Caco-2 (cell line): ENCODE results near the gene VRK2. TPM values are rescaled to one million over a fixed set of nuclear protein-coding genes. Genes with fewer than 3 reads are reported as not detected.

ENCODE experiments used
- BruUV-seq: library from RNA; stranded (reverse); fragments of 400-500 nt; replicated peaks from 2 replicates; lab custom pipeline; 2021; lab: Mats Ljungman, UMichigan
- CTCF ChIA-PET: fragments of 300-600 bp; sonication (Branson Sonifier 250); formaldehyde crosslinking; loops from one replicate; lab custom pipeline; 2022; ENCODE audit warnings: antibody characterized with exemption; lab: Charles Lee
- POLR2A ChIA-PET: fragments of 300-600 bp; sonication (Branson Sonifier 250); formaldehyde crosslinking; loops from one replicate; lab custom pipeline; 2022; ENCODE audit warnings: antibody characterized with exemption; lab: Charles Lee
- DNase-seq, 2 experiments: peaks; one replicate each; pipeline versions ENCODE4 v3.0.0 to v3.0.0-alpha.2; 2020 to 2022
- H3K27me3 ChIP-seq: replicated peaks from 2 replicates; pipeline ENCODE4 v1.6.0; 2011; ENCODE audit warnings: low read length; ENCODE audit not compliant: control insufficient read depth, insufficient read depth
- H3K36me3 ChIP-seq: 2 replicates; pipeline ENCODE4 v1.5.1; 2011; ENCODE audit warnings: low read length; ENCODE audit not compliant: control insufficient read depth, insufficient read depth
- H3K4me1 ChIP-seq: fragments of 250-450 bp; sonication (Bioruptor Pico); 2 replicates; pipeline ENCODE4 v1.5.1; 2020; ENCODE audit warnings: mild to moderate bottlenecking
- H3K4me3 ChIP-seq: 2 replicates; pipeline ENCODE4 v1.5.1; 2011; ENCODE audit warnings: low read depth, mild to moderate bottlenecking, control low read depth, low read length
- H3K9me3 ChIP-seq: fragments of 250-450 bp; sonication (Bioruptor Pico); 2 replicates; pipeline ENCODE4 v1.5.1; 2020; ENCODE audit warnings: mild to moderate bottlenecking, moderate library complexity
- H3K27ac Mint-ChIP-seq: one replicate; pipeline ENCODE4 v1.8.0; 2022; ENCODE audit warnings: mixed read lengths; ENCODE audit not compliant: unreplicated experiment
- H3K27me3 Mint-ChIP-seq: one replicate; pipeline ENCODE4 v1.8.0; 2022; ENCODE audit warnings: mixed read lengths; ENCODE audit not compliant: insufficient read depth, unreplicated experiment
- H3K36me3 Mint-ChIP-seq: one replicate; pipeline ENCODE4 v1.8.0; 2022; ENCODE audit warnings: mild to moderate bottlenecking, mixed read lengths; ENCODE audit not compliant: insufficient read depth, unreplicated experiment
- H3K4me1 Mint-ChIP-seq: one replicate; pipeline ENCODE4 v1.8.0; 2022; ENCODE audit warnings: low read depth, mixed read lengths; ENCODE audit not compliant: unreplicated experiment
- H3K4me3 Mint-ChIP-seq: one replicate; pipeline ENCODE4 v1.8.0; 2022; ENCODE audit warnings: mild to moderate bottlenecking, moderate library complexity, mixed read lengths; ENCODE audit not compliant: unreplicated experiment
- H3K9me3 Mint-ChIP-seq: one replicate; pipeline ENCODE4 v1.8.0; 2022; ENCODE audit warnings: mixed read lengths; ENCODE audit not compliant: unreplicated experiment
- intact Hi-C: fragments of 100-400 bp; cut with micrococcal nuclease; formaldehyde crosslinking; loops from one replicate; pipeline ENCODE4 v1.10.0; 2022; ENCODE audit not compliant: unreplicated experiment
- total RNA-seq: library from RNA; stranded (reverse); gene quantifications from 2 replicates; pipeline ENCODE4 v1.2.3, GENCODE V29; 2022
- TF ChIP-seq, protein P1 (sequence below), 2 experiments: fragments of 200-600 bp in 1 of 2; IDR thresholded peaks; 1 replicate in 1 of 2; 2 replicates in 1 of 2; pipeline versions ENCODE4 v1.5.1 to v1.8.0; 2011 to 2022; ENCODE audit warnings: antibody characterized with exemption in 1 of 2, control low read depth in 1 of 2, inconsistent platforms in 1 of 2, low read depth in 1 of 2, low read length in 1 of 2, mild to moderate bottlenecking in 1 of 2, moderate library complexity in 1 of 2; ENCODE audit not compliant: insufficient read depth in 1 of 2, severe bottlenecking in 1 of 2, unreplicated experiment in 1 of 2

The VRK2 gene
- total RNA-seq, 1 experiment from 2014 or later = 35.4 TPM

DNA sequence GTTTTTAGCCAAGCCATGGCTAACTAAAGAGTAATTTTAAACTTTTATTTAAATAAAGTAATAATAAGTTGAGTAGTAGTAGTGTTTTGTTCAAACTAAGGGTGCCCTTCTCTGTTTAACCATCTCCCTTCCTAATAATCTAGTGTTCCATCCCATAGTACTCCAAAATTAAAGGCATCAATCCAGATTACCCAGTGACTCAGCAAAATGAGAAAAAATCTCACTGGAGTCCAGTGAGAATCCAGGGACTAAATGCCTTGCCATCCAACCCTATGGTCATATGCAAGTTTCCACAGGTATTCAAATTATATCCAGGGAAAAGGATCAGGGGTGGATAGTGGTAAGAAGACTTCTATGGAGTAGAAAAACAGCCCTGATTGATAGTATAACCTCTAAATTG, 19.6 kb upstream of the VRK2 start:
- POLR2A ChIA-PET = no interaction called here

DNA sequence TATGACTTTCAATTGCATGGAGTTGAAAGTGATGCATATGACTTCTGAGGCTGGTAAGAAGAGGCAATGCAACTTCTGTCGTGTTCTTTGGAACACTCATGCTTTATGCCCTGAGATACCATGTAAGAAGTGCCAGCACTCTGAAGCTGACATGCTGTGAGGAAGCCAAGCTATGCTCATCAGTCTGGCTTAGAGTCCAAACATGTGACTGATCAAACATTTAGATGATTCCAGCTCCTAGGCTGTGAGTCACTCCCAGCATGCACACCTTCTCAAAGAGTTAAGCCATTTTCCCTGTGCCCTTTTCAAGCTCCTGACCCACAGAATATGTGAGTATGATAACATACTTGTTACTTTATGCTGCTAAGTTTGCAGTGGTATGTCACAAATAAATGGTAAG, 15.8 kb upstream of the VRK2 start:
- POLR2A ChIA-PET = no interaction called here
- BruUV-seq = no TSS peak
- TF ChIP-seq, protein P1, sequence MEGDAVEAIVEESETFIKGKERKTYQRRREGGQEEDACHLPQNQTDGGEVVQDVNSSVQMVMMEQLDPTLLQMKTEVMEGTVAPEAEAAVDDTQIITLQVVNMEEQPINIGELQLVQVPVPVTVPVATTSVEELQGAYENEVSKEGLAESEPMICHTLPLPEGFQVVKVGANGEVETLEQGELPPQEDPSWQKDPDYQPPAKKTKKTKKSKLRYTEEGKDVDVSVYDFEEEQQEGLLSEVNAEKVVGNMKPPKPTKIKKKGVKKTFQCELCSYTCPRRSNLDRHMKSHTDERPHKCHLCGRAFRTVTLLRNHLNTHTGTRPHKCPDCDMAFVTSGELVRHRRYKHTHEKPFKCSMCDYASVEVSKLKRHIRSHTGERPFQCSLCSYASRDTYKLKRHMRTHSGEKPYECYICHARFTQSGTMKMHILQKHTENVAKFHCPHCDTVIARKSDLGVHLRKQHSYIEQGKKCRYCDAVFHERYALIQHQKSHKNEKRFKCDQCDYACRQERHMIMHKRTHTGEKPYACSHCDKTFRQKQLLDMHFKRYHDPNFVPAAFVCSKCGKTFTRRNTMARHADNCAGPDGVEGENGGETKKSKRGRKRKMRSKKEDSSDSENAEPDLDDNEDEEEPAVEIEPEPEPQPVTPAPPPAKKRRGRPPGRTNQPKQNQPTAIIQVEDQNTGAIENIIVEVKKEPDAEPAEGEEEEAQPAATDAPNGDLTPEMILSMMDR (IDR thresholded peaks at IDR 0.05; ENCODE audit: insufficient read depth in 1 of 2, low read depth in 1 of 2, low read length in 1 of 2, severe bottlenecking in 1 of 2, unreplicated experiment in 1 of 2) = no peak
- Mint-ChIP-seq H3K36me3 (no peaks in the 10 kb centered on the region), H3K27ac (no peak overlapping the region), H3K4me3 (no peak overlapping the region), H3K9me3 (no peaks in the 10 kb centered on the region), H3K27me3 (no peaks in the 10 kb centered on the region), H3K4me1 (no peaks in the 10 kb centered on the region)
- Histone ChIP-seq H3K9me3 (no peaks in the 10 kb centered on the region), H3K4me1 (no peaks in the 10 kb centered on the region), H3K4me3 (no peak overlapping the region), H3K27me3 (no peaks in the 10 kb centered on the region; the same call in 1 of the 2 replicates), H3K36me3 (no peaks in the 10 kb centered on the region)
- intact Hi-C loops = no loop called here
- CTCF ChIA-PET = no interaction called here
- DNase-seq = no peak

More for the DNA sequence above, 19.6 kb upstream of the VRK2 start:
- H3K27ac Mint-ChIP-seq = no peak overlapping the region
- CTCF ChIA-PET = no interaction called here
- no peaks in the 10 kb centered on the region for H3K9me3 Mint-ChIP-seq
- no peak for DNase-seq
- no peaks in the 10 kb centered on the region for H3K4me1 Mint-ChIP-seq
- no peaks in the 10 kb centered on the region for H3K36me3 ChIP-seq
- no peaks in the 10 kb centered on the region for H3K4me1 ChIP-seq
- TF ChIP-seq, protein P1 (IDR thresholded peaks at IDR 0.05; ENCODE audit: insufficient read depth in 1 of 2, low read depth in 1 of 2, low read length in 1 of 2, severe bottlenecking in 1 of 2, unreplicated experiment in 1 of 2) = no peak
- intact Hi-C loops = no loop called here
- no peaks in the 10 kb centered on the region; the same call in 1 of the 2 replicates for H3K27me3 ChIP-seq
- no peaks in the 10 kb centered on the region for H3K36me3 Mint-ChIP-seq
- no peak overlapping the region for H3K4me3 Mint-ChIP-seq
- no peaks in the 10 kb centered on the region for H3K27me3 Mint-ChIP-seq
- no peak overlapping the region for H3K4me3 ChIP-seq
- H3K9me3 ChIP-seq = no peaks in the 10 kb centered on the region
- BruUV-seq = no TSS peak

DNA sequence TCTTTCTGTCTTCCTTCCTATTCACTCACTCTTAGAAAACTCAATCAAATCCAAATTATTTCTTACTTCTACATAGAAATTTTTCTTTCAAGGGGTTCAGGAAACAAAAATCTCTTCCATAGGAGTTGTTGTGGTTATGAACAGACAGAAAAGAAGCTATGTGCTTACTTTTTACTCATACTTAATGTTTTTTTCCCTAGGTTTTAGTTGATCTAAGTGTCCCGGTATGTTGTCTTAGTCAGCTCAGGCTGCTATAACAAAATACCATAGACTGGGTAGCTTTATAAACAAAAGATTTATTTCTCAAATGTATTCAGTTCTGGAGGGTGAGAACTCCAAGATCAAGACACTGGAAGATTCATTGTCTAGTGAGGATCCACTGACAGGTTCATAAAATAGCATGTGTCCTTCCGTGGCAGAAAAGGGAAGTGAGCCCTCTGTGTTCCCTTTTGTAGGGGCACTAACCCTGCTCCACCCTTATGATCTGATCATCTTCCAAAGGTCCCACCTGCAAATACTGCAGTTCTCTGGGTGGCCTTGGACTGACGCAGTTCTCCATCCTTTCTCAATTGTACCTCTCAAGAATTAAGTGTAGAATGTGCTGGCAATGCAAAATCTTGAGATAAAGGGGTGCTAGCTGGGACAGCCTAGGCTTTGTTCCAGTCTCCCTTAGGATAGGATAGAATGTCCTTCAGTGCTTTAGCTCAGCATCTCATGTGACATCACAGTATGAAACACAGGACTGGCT, 14.4 kb upstream of the VRK2 start:
- H3K4me1 Mint-ChIP-seq = no peaks in the 10 kb centered on the region
- TF ChIP-seq, protein P1 (IDR thresholded peaks at IDR 0.05; ENCODE audit: insufficient read depth in 1 of 2, low read depth in 1 of 2, low read length in 1 of 2, severe bottlenecking in 1 of 2, unreplicated experiment in 1 of 2) = no peak
- BruUV-seq = no TSS peak
- H3K27me3 Mint-ChIP-seq = no peaks in the 10 kb centered on the region
- no peak overlapping the region for H3K4me3 ChIP-seq
- ChIA-PET CTCF (interaction anchor here (0.7 kb wide), 1 partner anchor 126 kb away, joined by 3 read pairs; no protein-coding TSS in a partner anchor), POLR2A (no interaction called here)
- intact Hi-C loops = no loop called here
- H3K36me3 ChIP-seq = no peaks in the 10 kb centered on the region
- no peaks in the 10 kb centered on the region for H3K9me3 Mint-ChIP-seq
- no peak overlapping the region for H3K27ac Mint-ChIP-seq
- H3K9me3 ChIP-seq = no peaks in the 10 kb centered on the region
- H3K4me1 ChIP-seq = no peaks in the 10 kb centered on the region
- no peak overlapping the region for H3K4me3 Mint-ChIP-seq
- DNase-seq = no peak
- no peaks in the 10 kb centered on the region for H3K36me3 Mint-ChIP-seq
- no peaks in the 10 kb centered on the region; the same call in 1 of the 2 replicates for H3K27me3 ChIP-seq
